DND-41 (cell line): ENCODE data around the gene CREM.

Experiments used
- ATAC-seq: fragments of 200-7000 bp; cut with Tn5 transposase; 3 replicates; pipeline ENCODE4 v1.9.1; 2021; ENCODE audit warnings: low read depth; ENCODE audit not compliant: insufficient read depth
- DNase-seq: peaks from one replicate; pipeline ENCODE4 v3.0.0-alpha.2; 2020
- H2AFZ ChIP-seq: 2 replicates; pipeline ENCODE4 v1.6.0; 2012; ENCODE audit warnings: low read depth, low read length
- H3K27ac ChIP-seq: 2 replicates; pipeline ENCODE4 v1.5.1; 2012; ENCODE audit warnings: low read length, inconsistent platforms
- H3K27me3 ChIP-seq: fragments of 200-600 bp; sonication (generic); 2 replicates; pipeline ENCODE4 v1.6.0; 2012; ENCODE audit warnings: low read length, mild to moderate bottlenecking, inconsistent platforms; ENCODE audit not compliant: insufficient read depth, poor library complexity
- H3K36me3 ChIP-seq: 2 replicates; pipeline ENCODE4 v1.5.1; 2012; ENCODE audit warnings: low read length, inconsistent platforms; ENCODE audit not compliant: insufficient read depth
- H3K4me1 ChIP-seq: 2 replicates; pipeline ENCODE4 v1.5.1; 2012; ENCODE audit warnings: mild to moderate bottlenecking, low read length; ENCODE audit not compliant: insufficient read depth
- H3K4me2 ChIP-seq: 2 replicates; pipeline ENCODE4 v1.6.0; 2012; ENCODE audit warnings: mild to moderate bottlenecking, moderate library complexity, low read length, inconsistent platforms; ENCODE audit not compliant: insufficient read depth
- H3K4me3 ChIP-seq, 2 experiments: fragments of 200-600 bp in 1 of 2; shearing (Covaris generic) in 1 of 2; 2 replicates each; pipeline ENCODE4 v1.5.1; 2012 to 2016; ENCODE audit warnings: inconsistent platforms in 2 of 2, low read length in 2 of 2, mild to moderate bottlenecking in 2 of 2, low read depth in 1 of 2, moderate library complexity in 1 of 2
- H3K79me2 ChIP-seq: 2 replicates; pipeline ENCODE4 v1.6.0; 2012; ENCODE audit warnings: low read length, inconsistent platforms; ENCODE audit not compliant: insufficient read depth
- H3K9ac ChIP-seq: 2 replicates; pipeline ENCODE4 v1.6.0; 2012; ENCODE audit warnings: low read depth, mild to moderate bottlenecking, inconsistent platforms, low read length, moderate library complexity
- H3K9me3 ChIP-seq: 2 replicates; pipeline ENCODE4 v1.5.1; 2012; ENCODE audit warnings: low read length, moderate library complexity, mild to moderate bottlenecking, inconsistent platforms; ENCODE audit not compliant: insufficient read depth, severe bottlenecking
- H4K20me1 ChIP-seq: 2 replicates; pipeline ENCODE4 v1.6.0; 2012; ENCODE audit warnings: low read length; ENCODE audit not compliant: insufficient read depth
- EZH2 ChIP-seq: IDR thresholded peaks from 3 replicates; pipeline ENCODE4 v1.6.1; 2012; ENCODE audit warnings: borderline replicate concordance, low read depth, mild to moderate bottlenecking, moderate library complexity, low read length, inconsistent platforms; ENCODE audit not compliant: severe bottlenecking
- TF ChIP-seq, protein P1 (sequence below): IDR thresholded peaks from 2 replicates; pipeline ENCODE4 v1.5.1; 2012; ENCODE audit warnings: borderline replicate concordance, low read length, moderate library complexity, mild to moderate bottlenecking; ENCODE audit not compliant: poor library complexity, severe bottlenecking; ENCODE audit errors: extremely low read depth

Gene CREM

DNA sequence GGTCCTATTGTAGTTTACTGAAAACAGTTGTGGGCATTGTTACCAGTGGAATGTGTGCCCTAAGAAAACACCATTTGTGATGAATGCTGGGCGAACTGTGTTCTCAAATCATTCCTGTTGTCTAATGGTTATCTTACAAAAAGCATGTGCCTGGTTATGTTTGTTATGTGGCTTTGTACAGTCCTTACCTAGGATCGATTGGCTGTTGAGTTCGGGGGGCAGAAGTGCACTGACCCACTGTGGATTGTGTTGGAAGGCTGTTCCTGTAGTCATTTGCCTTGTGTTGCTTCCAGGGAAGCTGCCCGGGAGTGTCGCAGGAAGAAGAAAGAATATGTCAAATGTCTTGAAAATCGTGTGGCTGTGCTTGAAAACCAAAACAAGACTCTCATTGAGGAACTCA lies 84.3 kb downstream of the CREM start:
- DNase-seq (no peak), ATAC-seq (no peak)
- TF ChIP-seq, protein P1, sequence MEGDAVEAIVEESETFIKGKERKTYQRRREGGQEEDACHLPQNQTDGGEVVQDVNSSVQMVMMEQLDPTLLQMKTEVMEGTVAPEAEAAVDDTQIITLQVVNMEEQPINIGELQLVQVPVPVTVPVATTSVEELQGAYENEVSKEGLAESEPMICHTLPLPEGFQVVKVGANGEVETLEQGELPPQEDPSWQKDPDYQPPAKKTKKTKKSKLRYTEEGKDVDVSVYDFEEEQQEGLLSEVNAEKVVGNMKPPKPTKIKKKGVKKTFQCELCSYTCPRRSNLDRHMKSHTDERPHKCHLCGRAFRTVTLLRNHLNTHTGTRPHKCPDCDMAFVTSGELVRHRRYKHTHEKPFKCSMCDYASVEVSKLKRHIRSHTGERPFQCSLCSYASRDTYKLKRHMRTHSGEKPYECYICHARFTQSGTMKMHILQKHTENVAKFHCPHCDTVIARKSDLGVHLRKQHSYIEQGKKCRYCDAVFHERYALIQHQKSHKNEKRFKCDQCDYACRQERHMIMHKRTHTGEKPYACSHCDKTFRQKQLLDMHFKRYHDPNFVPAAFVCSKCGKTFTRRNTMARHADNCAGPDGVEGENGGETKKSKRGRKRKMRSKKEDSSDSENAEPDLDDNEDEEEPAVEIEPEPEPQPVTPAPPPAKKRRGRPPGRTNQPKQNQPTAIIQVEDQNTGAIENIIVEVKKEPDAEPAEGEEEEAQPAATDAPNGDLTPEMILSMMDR, result no peak
- TF ChIP-seq EZH2, result no peak
- no peaks in the 10 kb centered on the region for H3K36me3 ChIP-seq
- no peak overlapping the region for H3K27ac ChIP-seq
- H3K9me3 ChIP-seq, result no peaks in the 10 kb centered on the region
- no peaks in the 10 kb centered on the region for H3K4me1 ChIP-seq
- H3K4me2 ChIP-seq, result no peak overlapping the region
- H2AFZ ChIP-seq, result no peak overlapping the region
- no peak overlapping the region for H3K4me3 ChIP-seq
- H3K27me3 ChIP-seq, result no peaks in the 10 kb centered on the region
- H4K20me1 ChIP-seq, result no peaks in the 10 kb centered on the region
- no peak overlapping the region for H3K9ac ChIP-seq
- H3K79me2 ChIP-seq, result no peaks in the 10 kb centered on the region

DNA sequence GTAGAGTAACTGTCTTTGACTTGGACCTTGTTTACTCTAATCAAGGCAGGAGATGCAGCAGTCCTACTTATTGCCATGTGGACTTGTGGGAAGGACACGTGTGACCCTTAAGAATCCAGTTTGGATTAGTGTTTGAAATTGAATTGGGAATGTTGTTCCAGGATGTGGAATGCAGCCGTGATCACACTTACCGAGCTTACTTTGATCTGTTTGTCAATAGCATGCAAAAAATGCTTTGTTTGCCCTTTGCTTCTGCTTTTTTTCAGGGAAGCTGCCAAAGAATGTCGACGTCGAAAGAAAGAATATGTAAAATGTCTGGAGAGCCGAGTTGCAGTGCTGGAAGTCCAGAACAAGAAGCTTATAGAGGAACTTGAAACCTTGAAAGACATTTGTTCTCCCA lies 84.7 kb downstream of the CREM start:
- H4K20me1 ChIP-seq, result no peaks in the 10 kb centered on the region
- no peak for ATAC-seq
- H2AFZ ChIP-seq, result no peak overlapping the region
- H3K9ac ChIP-seq, result no peak overlapping the region
- TF ChIP-seq EZH2, result no peak
- TF ChIP-seq, protein P1, result no peak
- H3K36me3 ChIP-seq, result no peaks in the 10 kb centered on the region
- no peaks in the 10 kb centered on the region for H3K9me3 ChIP-seq
- no peaks in the 10 kb centered on the region for H3K27me3 ChIP-seq
- H3K4me1 ChIP-seq, result no peaks in the 10 kb centered on the region
- DNase-seq, result no peak
- H3K4me2 ChIP-seq, result no peak overlapping the region
- no peak overlapping the region for H3K27ac ChIP-seq
- H3K4me3 ChIP-seq, result no peak overlapping the region
- no peaks in the 10 kb centered on the region for H3K79me2 ChIP-seq

DNA sequence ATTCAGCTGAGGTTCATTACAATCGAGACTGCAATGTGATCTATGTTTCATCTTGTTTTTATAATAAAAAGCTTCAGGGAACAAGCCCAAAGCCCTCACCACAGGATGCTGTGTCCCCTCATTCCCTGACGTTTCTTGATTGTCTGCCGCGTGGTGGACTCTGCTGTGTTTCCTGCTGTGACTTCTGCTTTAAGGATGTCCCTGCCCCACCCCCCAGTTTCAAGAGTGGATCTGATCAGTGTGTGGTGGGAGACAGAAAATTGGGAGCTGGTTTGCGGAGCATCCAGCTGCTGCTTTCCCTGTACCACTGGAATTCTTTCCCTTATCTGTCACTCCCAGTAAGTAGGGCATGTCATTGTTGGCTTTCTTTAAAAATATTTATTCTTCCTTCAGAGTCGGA lies 86.2 kb downstream of the CREM start:
- no peaks in the 10 kb centered on the region for H3K9me3 ChIP-seq
- H3K9ac ChIP-seq, result no peak overlapping the region
- no peaks in the 10 kb centered on the region for H3K4me1 ChIP-seq
- no peaks in the 10 kb centered on the region for H4K20me1 ChIP-seq
- H3K36me3 ChIP-seq, result no peaks in the 10 kb centered on the region
- ATAC-seq, result no peak
- no peaks in the 10 kb centered on the region for H3K27me3 ChIP-seq
- H2AFZ ChIP-seq, result no peak overlapping the region
- no peak for TF ChIP-seq EZH2
- TF ChIP-seq, protein P1, result no peak
- H3K4me3 ChIP-seq, result no peak overlapping the region
- no peak overlapping the region for H3K27ac ChIP-seq
- H3K4me2 ChIP-seq, result no peak overlapping the region
- no peaks in the 10 kb centered on the region for H3K79me2 ChIP-seq
- DNase-seq, result no peak

DNA sequence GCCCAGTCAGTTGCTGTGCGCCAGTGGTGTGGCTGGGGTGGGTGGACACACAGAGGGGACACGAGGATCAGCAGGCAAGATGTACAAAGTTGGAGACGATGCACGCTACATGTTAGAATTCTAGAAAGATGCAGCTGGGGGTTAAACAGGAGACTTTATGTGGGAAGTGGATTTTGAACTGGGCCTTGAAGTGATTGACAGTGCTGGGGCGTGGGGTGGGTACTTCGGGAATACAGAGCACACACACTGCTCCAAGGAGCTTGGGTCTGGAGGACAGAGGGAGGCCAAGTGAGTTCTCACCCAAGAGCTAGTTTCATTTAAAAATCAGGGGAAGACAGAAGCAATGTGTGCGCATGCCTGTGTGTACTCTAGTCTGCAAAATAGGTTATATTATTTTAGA lies 87.1 kb downstream of the CREM start:
- Histone ChIP-seq H3K79me2 (no peaks in the 10 kb centered on the region), H3K4me1 (peaks cover 5% of the 10 kb centered on the region), H4K20me1 (no peaks in the 10 kb centered on the region), H3K4me2 (no peak overlapping the region), H3K9ac (no peak overlapping the region), H3K27me3 (no peaks in the 10 kb centered on the region), H3K36me3 (no peaks in the 10 kb centered on the region), H2AFZ (no peak overlapping the region), H3K4me3 (no peak overlapping the region), H3K27ac (no peak overlapping the region), H3K9me3 (no peaks in the 10 kb centered on the region)
- DNase-seq (no peak), ATAC-seq (no peak)
- TF ChIP-seq EZH2, result no peak
- TF ChIP-seq, protein P1, result no peak
